Neural progenitor cell (in vitro differentiated cells): ENCODE results near the gene CABLES1.

Experiments used
- CTCF ChIP-seq: fragments of 200-600 bp; sonication (generic); IDR thresholded peaks from 2 replicates; pipeline ENCODE4 v1.5.1; 2017; ENCODE audit warnings: antibody characterized with exemption, mild to moderate bottlenecking
- EZH2 ChIP-seq: fragments of 200-600 bp; sonication (generic); IDR thresholded peaks from 2 replicates; pipeline ENCODE4 v1.6.1; 2017; ENCODE audit warnings: antibody characterized with exemption, mild to moderate bottlenecking, moderate library complexity

- TF ChIP-seq CTCF (no peak), EZH2 (no peak)
These were observed 73.3 kb downstream of the CABLES1 start for GRCh38 chr18:23208600-23208999.
